Left ventricle myocardium inferior (tissue), 1 donor: ENCODE data around the gene SLC6A17. TPM values are rescaled to one million over a fixed set of nuclear protein-coding genes. Genes with fewer than 3 reads are reported as not detected.

ENCODE experiments used
- DNase-seq: peaks from one replicate; pipeline ENCODE4 v3.0.0-alpha.2; 2020
- H3K27ac ChIP-seq: fragments of 200-600 bp; replicated peaks from 2 replicates; pipeline ENCODE4 v1.8.0; 2021
- H3K27me3 ChIP-seq: fragments of 200-600 bp; 2 replicates; pipeline ENCODE4 v1.8.0; 2021; ENCODE audit warnings: low read depth
- H3K36me3 ChIP-seq: fragments of 200-600 bp; 2 replicates; pipeline ENCODE4 v1.8.0; 2021
- H3K4me1 ChIP-seq: fragments of 200-600 bp; 2 replicates; pipeline ENCODE4 v1.8.0; 2021
- H3K4me3 ChIP-seq: fragments of 200-600 bp; 2 replicates; pipeline ENCODE4 v1.8.0; 2021; ENCODE audit warnings: mild to moderate bottlenecking, moderate library complexity
- H3K9me3 ChIP-seq: fragments of 200-600 bp; replicated peaks from 2 replicates; pipeline ENCODE4 v1.8.0; 2021
- intact Hi-C: fragments of 100-400 bp; cut with micrococcal nuclease; formaldehyde crosslinking; loops from one replicate; pipeline ENCODE4 v1.11.0; 2022
- total RNA-seq: library from RNA; stranded (reverse); fragmentation: NEBNext Ultra II Directional; extraction: Animal tissue kit (Norgen Biotek cat#: 25700); gene quantifications from one replicate; pipeline ENCODE4 v1.2.1, GENCODE V29; 2021
- TF ChIP-seq, protein P1 (sequence below): fragments of 200-600 bp; IDR thresholded peaks from 2 replicates; pipeline ENCODE4 v1.8.0; 2021; ENCODE audit warnings: antibody characterized with exemption, mild to moderate bottlenecking, borderline replicate concordance
- donor health status: DM: no; HTN: yes; CAD: no; lungs with severe emphysema.

Gene SLC6A17
- total RNA-seq, 1 donor from 2014 or later: not detected

DNA sequence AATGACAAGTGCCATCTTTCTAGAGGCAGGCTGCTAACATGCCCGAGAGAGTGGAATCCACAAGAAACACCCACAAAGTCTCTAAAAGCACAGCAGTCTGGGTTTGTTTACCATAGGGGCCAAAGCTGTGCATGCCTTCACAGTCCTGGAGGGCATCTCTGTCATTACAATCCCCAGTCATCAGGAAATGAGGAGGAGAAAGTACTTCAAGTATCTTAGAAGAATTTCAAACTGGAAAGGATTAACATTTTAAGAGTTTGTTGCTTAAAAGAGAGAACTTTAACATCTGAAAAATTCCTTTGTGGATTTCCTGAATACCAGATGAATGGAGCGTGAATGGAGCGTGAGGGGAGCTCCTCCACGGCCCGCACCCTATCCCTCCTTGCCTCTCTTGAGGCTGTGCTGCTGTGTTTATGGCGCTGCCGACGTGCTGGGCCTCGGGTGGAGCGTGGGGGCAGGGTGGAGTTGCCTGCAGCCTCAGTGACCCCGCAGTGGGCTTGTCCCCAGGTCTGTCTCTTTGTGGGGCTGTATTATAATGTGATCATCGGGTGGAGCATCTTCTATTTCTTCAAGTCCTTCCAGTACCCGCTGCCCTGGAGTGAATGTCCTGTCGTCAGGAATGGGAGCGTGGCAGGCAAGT lies 23.3 kb downstream of the SLC6A17 start:
- peaks cover 11% of the 10 kb centered on the region for H3K27me3 ChIP-seq
- TF ChIP-seq, protein P1, sequence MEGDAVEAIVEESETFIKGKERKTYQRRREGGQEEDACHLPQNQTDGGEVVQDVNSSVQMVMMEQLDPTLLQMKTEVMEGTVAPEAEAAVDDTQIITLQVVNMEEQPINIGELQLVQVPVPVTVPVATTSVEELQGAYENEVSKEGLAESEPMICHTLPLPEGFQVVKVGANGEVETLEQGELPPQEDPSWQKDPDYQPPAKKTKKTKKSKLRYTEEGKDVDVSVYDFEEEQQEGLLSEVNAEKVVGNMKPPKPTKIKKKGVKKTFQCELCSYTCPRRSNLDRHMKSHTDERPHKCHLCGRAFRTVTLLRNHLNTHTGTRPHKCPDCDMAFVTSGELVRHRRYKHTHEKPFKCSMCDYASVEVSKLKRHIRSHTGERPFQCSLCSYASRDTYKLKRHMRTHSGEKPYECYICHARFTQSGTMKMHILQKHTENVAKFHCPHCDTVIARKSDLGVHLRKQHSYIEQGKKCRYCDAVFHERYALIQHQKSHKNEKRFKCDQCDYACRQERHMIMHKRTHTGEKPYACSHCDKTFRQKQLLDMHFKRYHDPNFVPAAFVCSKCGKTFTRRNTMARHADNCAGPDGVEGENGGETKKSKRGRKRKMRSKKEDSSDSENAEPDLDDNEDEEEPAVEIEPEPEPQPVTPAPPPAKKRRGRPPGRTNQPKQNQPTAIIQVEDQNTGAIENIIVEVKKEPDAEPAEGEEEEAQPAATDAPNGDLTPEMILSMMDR: no peak
- no peak for DNase-seq
- intact Hi-C loops: no loop called here
- no peak overlapping the region for H3K27ac ChIP-seq
- no peaks in the 10 kb centered on the region for H3K36me3 ChIP-seq
- H3K9me3 ChIP-seq: peaks cover 4% of the 10 kb centered on the region
- no peak overlapping the region for H3K4me3 ChIP-seq
- peaks cover 5% of the 10 kb centered on the region for H3K4me1 ChIP-seq

DNA sequence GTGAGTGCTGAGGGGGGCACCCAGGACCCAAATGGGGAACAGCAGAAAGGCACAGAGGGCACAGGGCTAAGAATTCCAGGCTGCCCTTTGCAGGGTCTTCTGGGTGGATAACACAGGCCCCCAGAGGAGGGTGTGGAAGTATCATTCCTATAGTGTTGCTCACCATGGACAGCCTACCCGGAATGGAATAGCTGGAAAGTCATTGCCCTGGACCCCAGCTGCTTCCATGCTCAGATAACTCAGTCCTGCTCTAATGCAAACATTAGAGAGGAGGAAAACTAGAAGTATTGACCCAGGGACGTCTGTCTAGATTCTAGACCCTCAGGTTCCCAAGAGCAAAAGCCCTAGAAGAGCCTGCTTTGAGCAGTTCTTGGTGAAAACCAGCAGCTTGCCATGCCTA lies 24.7 kb downstream of the SLC6A17 start:
- Histone ChIP-seq H3K4me3 (no peak overlapping the region), H3K27ac (no peak overlapping the region), H3K27me3 (peaks cover 11% of the 10 kb centered on the region), H3K9me3 (peaks cover 7% of the 10 kb centered on the region), H3K4me1 (peaks cover 5% of the 10 kb centered on the region), H3K36me3 (no peaks in the 10 kb centered on the region)
- DNase-seq: no peak
- TF ChIP-seq, protein P1: no peak
- intact Hi-C loops: no loop called here

- no peaks in the 10 kb centered on the region for H3K36me3 ChIP-seq
- intact Hi-C loops: no loop called here
- peaks cover 5% of the 10 kb centered on the region for H3K4me1 ChIP-seq
- TF ChIP-seq, protein P1: no peak
- H3K4me3 ChIP-seq: no peak overlapping the region
- H3K27me3 ChIP-seq: peaks cover 18% of the 10 kb centered on the region
- H3K9me3 ChIP-seq: peaks cover 7% of the 10 kb centered on the region
- DNase-seq: peak; percentile 59
- H3K27ac ChIP-seq: no peak overlapping the region
Measured at GRCh38 chr1:110176299-110176956, 26.1 kb downstream of the SLC6A17 start.

GRCh38 chr1:110177775-110178174 lies 27.5 kb downstream of the SLC6A17 start:
- peaks cover 9% of the 10 kb centered on the region for H3K27me3 ChIP-seq
- peaks cover 5% of the 10 kb centered on the region for H3K4me1 ChIP-seq
- intact Hi-C loops: no loop called here
- peaks cover 7% of the 10 kb centered on the region for H3K9me3 ChIP-seq
- no peak for DNase-seq
- H3K27ac ChIP-seq: no peak overlapping the region
- TF ChIP-seq, protein P1: no peak
- no peak overlapping the region for H3K4me3 ChIP-seq
- H3K36me3 ChIP-seq: no peaks in the 10 kb centered on the region

- Histone ChIP-seq H3K4me3 (no peak overlapping the region), H3K4me1 (peaks cover 39% of the 10 kb centered on the region), H3K9me3 (peaks cover 1% of the 10 kb centered on the region), H3K36me3 (no peaks in the 10 kb centered on the region), H3K27me3 (peaks cover 7% of the 10 kb centered on the region), H3K27ac (no peak overlapping the region)
- intact Hi-C loops: no loop called here
- no peak for DNase-seq
- TF ChIP-seq, protein P1: no peak
Measured at GRCh38 chr1:110183642-110184167, 33.4 kb downstream of the SLC6A17 start.
